Measurements from ENCODE around the gene OIT3.
"Not testable (repeated sequence)": the region's sequence is repeated elsewhere in the genome, so short reads cannot be mapped to it uniquely, and the experiment has no call there.

OIT3 gene

DNA sequence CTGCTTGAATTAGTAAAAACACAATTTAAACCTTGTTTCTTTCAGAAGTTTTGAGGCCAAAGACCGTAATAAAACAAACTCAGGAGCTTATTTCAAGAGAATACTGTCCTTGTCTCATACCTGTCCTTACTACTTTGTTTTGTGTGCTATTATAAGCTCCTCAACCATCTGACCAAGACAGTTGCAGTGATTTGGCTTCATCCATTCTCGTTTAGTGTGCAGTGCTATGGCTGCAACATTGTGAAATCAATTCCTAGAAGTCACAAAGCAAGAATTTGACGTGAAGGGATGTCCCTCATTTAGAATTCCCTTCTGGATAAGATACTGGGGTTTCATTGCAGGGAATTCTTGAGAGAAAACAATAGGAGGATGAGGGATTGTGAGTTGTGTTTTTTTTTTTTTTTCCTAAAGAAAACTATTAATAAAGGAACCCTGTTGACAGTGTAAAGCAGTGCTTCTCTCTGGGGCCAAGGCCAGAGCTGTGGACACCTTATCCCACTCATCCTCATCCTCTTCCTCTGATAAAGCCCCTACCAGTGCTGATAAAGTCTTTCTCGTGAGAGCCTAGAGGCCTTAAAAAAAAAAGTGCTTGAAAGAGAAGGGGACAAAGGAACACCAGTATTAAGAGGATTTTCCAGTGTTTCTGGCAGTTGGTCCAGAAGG, at the start of gene OIT3:
Gene OIT3, plus strand, starts transcription at position 604 of the 663 bp plus-strand sequence. CDS start 60 bp downstream, outside the sequence.
- DNase-seq, result no peak

- DNase-seq, result no peak
Observed at GRCh38 chr10:72846238-72846637, 47.3 kb upstream of the OIT3 start.

DNA sequence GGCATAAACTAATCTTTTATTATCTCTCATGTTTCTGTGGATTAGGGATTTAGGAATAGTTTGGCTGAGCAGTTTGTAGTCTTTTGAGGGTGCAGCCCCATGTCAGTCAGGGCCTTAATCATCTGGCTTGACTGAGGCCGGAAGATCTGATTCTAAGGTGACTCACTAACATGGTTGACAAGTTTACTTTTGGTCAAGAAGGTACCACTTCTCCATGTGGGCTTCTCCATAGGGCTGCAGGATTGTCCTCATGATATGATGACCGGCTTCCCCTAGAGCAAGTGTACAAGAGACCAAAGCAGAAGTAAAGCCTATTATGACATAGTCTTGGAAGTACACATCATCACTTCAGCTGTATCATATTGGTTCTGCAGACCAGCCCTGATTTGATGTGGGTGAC, 45.9 kb upstream of the OIT3 start:
- DNase-seq, result no peak

GRCh38 chr10:72850861-72851260, 42.7 kb upstream of the OIT3 start:
- DNase-seq, result no peak

- DNase-seq, result no peak
Observed at GRCh38 chr10:72851509-72851908, 42.0 kb upstream of the OIT3 start.

DNA sequence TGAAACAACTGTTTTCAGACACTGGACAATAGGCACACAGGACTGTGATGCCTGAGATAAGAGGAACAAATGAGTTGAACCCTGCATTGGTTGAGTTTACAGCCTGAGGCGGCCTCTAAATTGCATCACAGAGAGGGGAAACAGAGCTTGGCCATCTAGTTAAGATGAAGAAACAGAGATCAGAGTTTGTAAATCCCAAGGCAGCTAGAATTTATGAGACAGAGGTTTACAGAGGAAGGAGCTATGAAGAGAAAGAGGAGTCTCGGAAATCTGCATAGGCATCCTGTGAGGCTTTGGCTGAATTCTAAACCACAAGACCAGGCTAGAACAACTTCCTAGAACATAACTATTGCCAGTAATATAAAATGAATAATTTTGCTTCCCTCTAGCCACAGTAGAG, 41.0 kb upstream of the OIT3 start:
- no peak for DNase-seq

GRCh38 chr10:72855129-72855528, 38.4 kb upstream of the OIT3 start:
- DNase-seq, result no peak

GRCh38 chr10:72855790-72856189, 37.7 kb upstream of the OIT3 start:
- DNase-seq, result no peak

DNA sequence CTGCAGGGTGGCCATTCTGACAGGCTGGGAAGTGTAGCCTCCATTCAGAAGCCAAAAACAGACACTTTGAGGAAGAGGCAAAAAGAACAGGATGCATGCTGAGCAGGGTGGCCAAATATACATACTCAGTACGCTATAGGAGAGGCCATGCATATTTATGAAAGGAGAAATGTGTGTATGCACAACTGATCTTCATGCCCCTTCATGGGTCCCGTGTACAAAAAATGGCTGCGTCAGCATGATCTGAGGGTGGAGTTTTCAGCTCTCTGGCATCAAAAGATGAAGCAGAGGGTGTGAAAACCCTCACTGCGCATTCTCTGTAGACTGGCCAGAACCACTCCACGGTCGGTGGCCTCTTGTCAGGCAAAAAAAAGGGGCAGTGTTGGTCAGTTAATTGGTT, 35.5 kb upstream of the OIT3 start:
- DNase-seq, result no peak

DNA sequence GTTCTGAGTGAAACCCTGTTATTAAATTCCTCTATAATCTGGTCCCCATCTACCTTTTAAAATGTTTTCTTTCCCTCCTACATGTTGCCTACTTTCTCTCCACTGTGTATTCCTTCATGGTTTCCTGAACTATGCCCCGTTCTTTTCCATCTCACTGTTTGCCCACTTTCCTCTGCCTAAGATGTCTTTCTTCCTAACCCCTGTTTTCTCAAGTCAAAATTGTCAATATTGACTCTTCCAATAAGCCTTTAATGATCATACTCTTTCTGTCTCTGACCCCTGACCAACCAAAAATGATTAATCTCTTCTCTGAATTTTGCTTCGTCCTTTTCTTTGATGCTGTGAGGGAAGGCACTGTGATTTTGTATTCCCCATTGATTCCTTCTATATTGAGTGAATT, 30.6 kb upstream of the OIT3 start:
- no peak for DNase-seq

DNA sequence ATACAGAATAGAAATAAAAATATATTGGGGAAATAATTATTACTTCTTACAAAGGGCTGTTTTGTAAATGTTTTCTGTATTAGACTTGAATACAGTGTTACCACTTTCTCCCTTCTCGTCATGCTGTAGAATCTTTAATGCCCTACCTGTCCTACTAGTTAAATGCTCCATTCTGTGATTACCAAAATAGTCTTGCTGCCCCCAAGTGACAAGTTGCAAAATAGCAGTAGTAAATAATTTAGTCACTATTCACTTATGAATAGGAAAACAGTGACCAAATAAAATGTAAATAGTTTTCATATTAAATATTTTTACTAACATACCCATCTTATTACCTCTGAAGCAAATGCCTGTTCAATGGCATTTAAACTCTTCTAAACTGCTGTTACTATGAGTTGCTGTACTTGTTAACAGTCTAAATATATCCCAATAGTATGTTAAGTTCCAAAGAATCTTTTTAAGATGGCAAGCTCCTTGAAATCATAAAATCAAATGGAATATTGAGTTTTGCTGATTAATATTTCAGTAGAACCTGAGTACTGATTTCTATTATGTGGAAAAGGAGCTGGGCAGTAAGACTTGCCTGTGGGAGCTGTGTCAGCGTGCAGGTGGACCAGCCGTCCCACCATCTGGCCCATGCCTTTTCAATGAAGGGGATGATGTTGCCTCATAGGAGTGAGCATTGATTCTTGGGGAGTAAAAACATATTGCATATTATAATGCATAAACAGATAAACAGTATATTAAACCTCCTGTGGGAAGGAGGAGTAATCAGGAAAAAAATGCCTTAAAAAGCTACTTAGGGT, 18.1 kb upstream of the OIT3 start:
- DNase-seq, result peak; percentile 6 to 63

DNA sequence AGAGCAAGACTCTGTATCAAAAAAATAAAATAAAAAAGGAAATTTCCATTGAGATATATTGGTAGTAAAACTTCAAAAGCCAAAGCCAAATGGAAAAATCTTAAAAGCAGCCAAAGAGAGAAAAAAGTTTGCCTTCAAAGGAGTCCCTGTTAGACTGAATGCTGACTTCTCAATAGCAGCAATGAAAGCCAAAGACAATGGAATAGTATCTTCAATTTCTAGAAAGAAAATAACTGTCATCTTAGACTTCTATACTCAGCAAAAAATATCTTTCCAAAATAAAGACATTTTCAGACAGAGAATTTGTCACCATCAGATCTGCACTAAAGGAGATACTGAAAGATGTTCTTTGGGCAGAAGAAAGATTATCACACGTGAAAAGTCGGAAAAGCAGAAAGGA, 14.3 kb upstream of the OIT3 start:
- DNase-seq, result no peak

DNA sequence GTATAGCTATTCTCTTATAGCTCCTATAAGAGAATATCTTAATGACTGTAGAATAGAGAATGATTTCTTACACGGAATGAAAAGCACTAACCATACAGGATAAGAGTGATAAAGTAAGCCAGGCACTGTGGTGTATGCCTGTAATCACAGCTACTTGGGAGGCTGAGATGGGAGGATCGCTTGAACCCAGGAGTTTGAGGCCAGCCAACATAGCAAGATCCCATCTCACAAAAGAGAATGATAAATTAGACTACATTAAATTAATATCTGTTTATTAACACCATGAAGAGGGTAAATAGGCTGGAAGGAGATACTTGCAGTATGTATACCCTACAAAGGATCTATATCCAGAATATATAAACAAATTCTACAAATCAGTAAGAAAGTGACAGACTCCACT, 12.2 kb upstream of the OIT3 start:
- DNase-seq, result no peak

DNA sequence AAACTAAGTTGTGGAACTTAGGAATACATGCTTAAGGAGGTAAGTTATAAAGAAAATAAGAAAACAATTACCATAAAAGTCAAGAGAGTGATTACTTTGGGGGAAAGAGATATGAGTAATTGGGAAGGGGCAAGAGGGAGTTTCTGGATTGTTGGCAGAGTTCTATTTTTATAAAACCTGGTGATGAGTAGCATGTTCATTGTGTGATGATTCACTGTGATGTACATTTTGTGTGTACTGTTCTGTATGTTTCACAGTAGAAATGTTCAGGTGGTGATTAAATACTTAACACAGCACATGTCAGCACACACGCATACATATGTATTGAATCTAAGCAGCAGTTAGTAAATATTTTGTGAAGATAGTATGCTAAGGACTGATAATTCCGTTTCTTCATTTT, 9.7 kb upstream of the OIT3 start:
- no peak for DNase-seq

DNA sequence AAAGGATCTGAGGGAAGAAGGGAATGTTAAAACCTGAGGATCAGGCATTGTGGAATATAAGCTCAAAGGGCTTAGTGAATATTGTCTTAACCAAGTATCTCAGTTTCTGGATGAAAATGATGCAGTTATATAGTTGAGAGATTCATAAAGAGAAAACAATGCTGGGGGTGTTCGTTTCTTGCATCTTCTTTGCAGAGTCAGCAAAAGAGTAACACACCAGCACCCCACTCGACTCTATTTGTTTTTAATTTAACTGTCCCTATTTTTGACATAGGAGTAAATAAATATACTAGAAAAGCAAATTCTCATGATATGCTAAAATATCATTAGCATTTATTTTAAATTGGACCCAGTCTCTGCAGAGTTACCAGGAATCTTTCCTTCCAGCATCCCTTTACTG, 7.6 kb upstream of the OIT3 start:
- DNase-seq, result no peak

GRCh38 chr10:72886621-72887020, 6.9 kb upstream of the OIT3 start:
- no peak for DNase-seq

GRCh38 chr10:72887043-72887442, 6.5 kb upstream of the OIT3 start:
- no peak for DNase-seq

DNA sequence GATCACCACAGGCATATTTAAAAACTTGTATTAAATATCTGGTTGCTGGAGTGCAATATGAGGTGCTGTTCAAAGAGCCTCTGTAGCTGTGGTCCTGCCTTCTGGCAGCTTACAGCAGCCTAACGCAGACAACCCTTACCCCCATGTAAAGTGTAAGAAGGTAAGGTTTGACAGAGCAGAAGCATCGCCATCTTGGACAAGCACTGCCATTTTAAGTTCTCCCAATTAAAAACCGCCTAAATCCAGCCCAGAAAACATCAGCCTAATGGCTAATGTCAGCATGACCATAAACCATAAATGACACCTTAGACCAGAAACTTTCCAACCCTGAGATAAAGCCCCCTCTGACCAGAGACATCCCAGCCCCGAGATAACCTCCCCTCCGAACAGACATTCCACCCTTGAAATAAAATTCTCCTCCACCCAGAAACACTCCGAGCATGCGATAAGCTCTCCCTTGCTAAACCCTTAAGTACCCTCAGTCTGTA, 5.3 kb upstream of the OIT3 start:
- DNase-seq, result no peak

DNA sequence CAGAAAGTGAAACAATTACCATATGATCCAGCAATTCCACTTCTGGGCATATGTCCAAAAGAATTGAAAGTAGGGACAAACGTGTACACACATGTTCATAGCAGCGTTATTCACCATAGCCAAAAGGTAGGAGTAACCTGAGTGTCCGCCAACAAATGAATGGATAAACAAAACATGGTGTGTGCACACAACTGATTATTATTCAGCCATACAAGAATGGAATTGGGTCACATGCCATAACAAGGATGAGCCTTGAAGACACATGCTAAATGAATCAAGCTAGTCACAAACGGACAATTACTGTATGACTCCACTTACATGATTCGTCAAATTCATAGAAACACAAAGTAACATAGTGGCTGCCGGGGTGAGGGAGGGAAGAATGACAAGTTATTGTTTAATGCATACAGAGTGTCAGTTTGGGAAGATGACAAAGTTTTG, 4.1 kb upstream of the OIT3 start:
- no peak for DNase-seq

DNA sequence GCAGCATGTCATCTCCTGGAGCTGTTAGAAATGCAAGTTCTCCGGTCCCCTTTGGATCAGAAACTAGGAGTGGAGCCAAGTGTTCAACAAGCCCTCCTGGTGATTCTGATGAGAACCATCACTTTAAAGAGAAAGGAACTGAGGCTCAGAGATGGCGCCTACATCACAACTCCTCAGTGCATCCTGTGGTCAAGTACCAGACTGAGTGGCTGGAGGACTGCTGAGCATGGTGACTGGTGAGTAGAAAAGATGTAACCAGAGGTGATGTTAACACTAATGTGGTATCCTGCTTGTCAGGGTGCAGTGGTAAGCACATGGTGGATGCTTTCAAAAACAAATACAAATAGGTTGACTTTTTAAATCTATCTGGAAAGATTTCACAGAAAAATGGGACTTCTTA, 3.5 kb upstream of the OIT3 start:
- DNase-seq, result no peak

DNA sequence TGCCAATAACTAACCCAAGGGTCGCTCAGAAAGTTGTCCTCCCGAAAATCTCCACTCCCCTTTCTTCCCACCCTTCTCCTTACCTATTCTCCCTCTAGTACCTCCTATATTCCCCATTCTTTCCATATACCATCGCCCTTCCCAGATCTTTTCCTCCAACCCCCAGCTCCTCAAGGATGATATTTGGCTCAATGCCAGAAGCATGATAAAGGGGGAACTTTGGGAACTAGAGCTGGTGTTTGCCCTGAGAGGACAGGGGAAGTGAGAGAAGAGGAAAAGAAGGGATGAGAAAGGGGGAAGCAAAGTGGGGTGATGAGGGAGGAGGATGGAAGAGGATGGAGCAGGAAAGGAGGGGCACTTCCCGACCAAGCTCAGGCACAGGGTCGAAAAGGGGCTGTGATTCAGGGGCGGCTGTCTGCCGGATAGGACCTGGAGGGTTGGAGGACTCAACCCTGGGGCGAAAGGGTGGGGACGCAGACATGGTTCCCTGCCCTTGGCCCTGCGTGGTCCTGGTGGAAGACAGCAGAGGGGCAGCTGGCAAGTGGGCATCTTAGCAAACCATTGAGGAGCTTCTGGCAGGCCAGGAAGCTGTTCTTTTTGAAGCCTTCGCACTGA, 1.8 kb downstream of the OIT3 start:
- no peak for DNase-seq

DNA sequence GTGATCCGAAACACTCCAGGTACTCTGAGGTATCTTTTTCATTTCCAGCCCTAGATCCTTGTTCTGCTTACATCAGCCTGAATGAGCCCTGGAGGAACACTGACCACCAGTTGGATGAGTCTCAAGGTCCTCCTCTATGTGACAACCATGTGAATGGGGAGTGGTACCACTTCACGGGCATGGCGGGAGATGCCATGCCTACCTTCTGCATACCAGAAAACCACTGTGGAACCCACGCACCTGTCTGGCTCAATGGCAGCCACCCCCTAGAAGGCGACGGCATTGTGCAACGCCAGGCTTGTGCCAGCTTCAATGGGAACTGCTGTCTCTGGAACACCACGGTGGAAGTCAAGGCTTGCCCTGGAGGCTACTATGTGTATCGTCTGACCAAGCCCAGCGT, 5.1 kb downstream of the OIT3 start:
- DNase-seq, result no peak

GRCh38 chr10:72899545-72899944, 6.0 kb downstream of the OIT3 start:
- DNase-seq, result no peak

DNA sequence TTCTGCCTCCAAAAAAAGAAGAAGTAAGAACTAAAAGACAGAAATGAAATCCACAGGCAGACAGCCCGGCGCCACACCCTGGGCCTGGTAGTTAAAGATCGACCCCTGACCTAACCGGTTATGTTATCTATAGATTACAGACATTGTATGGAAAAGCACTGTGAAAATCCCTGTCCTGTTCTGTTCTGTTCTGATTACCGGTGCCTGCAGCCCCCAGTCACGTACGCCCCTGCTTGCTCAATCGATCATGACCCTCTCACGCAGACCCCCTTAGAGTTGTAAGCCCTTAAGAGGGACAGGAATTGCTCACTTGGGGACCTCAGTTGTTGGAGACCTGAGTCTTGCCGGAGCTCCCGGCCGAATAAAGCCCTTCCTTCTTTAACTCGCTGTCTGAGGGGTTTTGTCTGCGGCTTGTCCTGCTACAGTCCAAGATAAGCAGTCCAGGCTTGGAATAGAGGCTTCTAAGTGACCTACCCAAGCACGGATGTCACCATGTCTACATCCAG, 10.5 kb downstream of the OIT3 start:
- not testable (repeated sequence) for DNase-seq

Measured in cerebellar nuclear complex (tissue), 1 donor.